ENCODE measurements around the gene CRYBA2. TPM values are rescaled to one million over a fixed set of nuclear protein-coding genes. Genes with fewer than 3 reads are reported as not detected.

Gene CRYBA2
- polyA plus RNA-seq, 2 donors, result 0.47 to 0.49 TPM

DNA sequence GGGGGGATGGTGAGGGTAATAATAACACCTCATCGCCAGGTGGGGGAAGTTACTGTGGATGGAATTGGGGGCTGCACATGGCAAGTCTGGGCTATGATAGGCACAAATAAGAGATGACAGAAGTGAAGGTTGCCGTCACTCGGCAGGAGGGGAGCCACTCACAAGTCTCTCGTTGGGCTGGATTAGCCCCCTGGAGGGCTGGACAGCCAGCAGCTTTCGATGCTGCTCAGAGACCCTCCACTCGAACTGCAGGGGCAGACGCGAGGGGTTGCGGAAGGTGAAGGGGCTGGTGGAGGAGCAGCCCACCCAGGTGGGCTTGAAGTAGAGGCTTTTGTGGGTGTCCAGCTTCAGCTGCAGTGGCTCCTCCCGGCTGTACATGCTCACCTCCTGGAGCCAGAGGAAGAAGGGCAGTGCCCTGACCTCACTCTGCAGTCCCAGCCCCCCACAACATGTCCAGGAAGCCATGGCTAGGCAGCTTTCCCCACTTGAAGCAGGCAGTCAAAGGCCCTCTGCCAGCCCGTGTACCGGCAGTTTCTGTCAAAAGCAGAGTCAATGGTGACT, 29.9 kb upstream of the CRYBA2 start:
- Histone ChIP-seq H3K27me3 (ENCODE audit: control insufficient read depth in 1 of 2, insufficient read depth in 2 of 2, low read length in 2 of 2) (no peaks in the 10 kb centered on the region), H3K4me1 (ENCODE audit: control insufficient read depth in 2 of 2, insufficient read depth in 2 of 2, low read length in 1 of 2) (no peaks in the 10 kb centered on the region), H3K36me3 (ENCODE audit: control insufficient read depth in 2 of 2, insufficient read depth in 2 of 2, low read length in 1 of 2) (no peaks in the 10 kb centered on the region), H3K9me3 (ENCODE audit: control insufficient read depth in 2 of 2, insufficient read depth in 1 of 2, low read depth in 1 of 2, low read length in 1 of 2) (no peaks in the 10 kb centered on the region), H3K4me3 (ENCODE audit: low read depth in 1 of 2, low read length in 2 of 2) (no peak overlapping the region), H3K27ac (ENCODE audit: low read depth in 2 of 2, low read length in 1 of 2) (no peak overlapping the region)
- WGBS, 2 donors, result 79 to 88% methylated on average over 12 of the region's 12 CpGs

DNA sequence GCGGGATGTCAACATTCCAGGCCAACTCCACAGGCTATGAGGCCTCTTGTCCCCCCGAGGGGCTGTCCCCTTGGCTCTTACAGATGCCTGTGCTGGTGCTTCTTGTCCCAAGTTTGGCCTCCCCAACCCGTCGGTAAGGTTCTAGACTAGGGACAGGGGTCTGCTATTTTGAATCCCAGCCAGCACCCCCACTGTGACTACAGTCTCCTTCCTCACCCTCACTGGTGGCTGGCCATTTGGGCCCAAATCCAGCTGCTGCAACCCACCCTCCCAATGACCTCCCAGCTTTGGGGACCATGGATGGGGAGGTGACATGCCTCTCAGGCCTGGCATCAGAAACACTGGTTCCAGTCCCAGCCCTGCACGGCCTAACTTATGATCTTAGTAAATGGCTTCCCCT, 29.4 kb upstream of the CRYBA2 start:
- WGBS, 2 donors, result 81 to 93% methylated on average over 5 of the region's 5 CpGs
- Histone ChIP-seq H3K36me3 (ENCODE audit: control insufficient read depth in 2 of 2, insufficient read depth in 2 of 2, low read length in 1 of 2) (no peaks in the 10 kb centered on the region), H3K4me3 (ENCODE audit: low read depth in 1 of 2, low read length in 2 of 2) (no peak overlapping the region), H3K27ac (ENCODE audit: low read depth in 2 of 2, low read length in 1 of 2) (no peak overlapping the region), H3K4me1 (ENCODE audit: control insufficient read depth in 2 of 2, insufficient read depth in 2 of 2, low read length in 1 of 2) (no peaks in the 10 kb centered on the region), H3K9me3 (ENCODE audit: control insufficient read depth in 2 of 2, insufficient read depth in 1 of 2, low read depth in 1 of 2, low read length in 1 of 2) (no peaks in the 10 kb centered on the region), H3K27me3 (ENCODE audit: control insufficient read depth in 1 of 2, insufficient read depth in 2 of 2, low read length in 2 of 2) (no peaks in the 10 kb centered on the region)

GRCh38 chr2:219022041-219022440, 28.8 kb upstream of the CRYBA2 start:
- 84 to 90% methylated on average over 12 of the region's 12 CpGs for WGBS, 2 donors
- Histone ChIP-seq H3K4me1 (ENCODE audit: control insufficient read depth in 2 of 2, insufficient read depth in 2 of 2, low read length in 1 of 2) (no peaks in the 10 kb centered on the region), H3K27ac (ENCODE audit: low read depth in 2 of 2, low read length in 1 of 2) (no peak overlapping the region), H3K4me3 (ENCODE audit: low read depth in 1 of 2, low read length in 2 of 2) (no peak overlapping the region), H3K27me3 (ENCODE audit: control insufficient read depth in 1 of 2, insufficient read depth in 2 of 2, low read length in 2 of 2) (no peaks in the 10 kb centered on the region), H3K9me3 (ENCODE audit: control insufficient read depth in 2 of 2, insufficient read depth in 1 of 2, low read depth in 1 of 2, low read length in 1 of 2) (no peaks in the 10 kb centered on the region), H3K36me3 (ENCODE audit: control insufficient read depth in 2 of 2, insufficient read depth in 2 of 2, low read length in 1 of 2) (no peaks in the 10 kb centered on the region)

DNA sequence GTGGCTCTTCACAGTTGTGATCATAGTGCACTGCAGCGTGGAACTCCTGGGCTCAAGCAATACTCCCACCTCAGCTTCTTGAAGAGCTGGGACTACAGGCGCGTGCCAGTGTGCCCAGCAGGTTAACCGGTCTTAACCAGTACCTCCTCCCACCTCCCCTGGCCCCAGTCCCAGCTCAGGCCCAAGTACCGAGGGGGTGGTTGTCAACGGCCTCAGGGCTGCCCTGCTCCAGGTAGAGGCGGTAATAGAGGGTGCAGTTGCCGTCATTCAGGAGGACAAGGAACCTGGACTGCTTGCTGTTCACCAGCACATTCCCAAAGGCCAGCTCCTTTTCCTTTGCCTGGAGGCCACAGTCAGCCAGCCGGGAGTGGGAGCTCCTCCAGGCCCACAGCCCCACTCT, 28.4 kb upstream of the CRYBA2 start:
- H3K4me1 ChIP-seq (ENCODE audit: control insufficient read depth in 2 of 2, insufficient read depth in 2 of 2, low read length in 1 of 2), result no peaks in the 10 kb centered on the region
- H3K27me3 ChIP-seq (ENCODE audit: control insufficient read depth in 1 of 2, insufficient read depth in 2 of 2, low read length in 2 of 2), result no peaks in the 10 kb centered on the region
- no peaks in the 10 kb centered on the region for H3K9me3 ChIP-seq (ENCODE audit: control insufficient read depth in 2 of 2, insufficient read depth in 1 of 2, low read depth in 1 of 2, low read length in 1 of 2)
- no peaks in the 10 kb centered on the region for H3K36me3 ChIP-seq (ENCODE audit: control insufficient read depth in 2 of 2, insufficient read depth in 2 of 2, low read length in 1 of 2)
- H3K4me3 ChIP-seq (ENCODE audit: low read depth in 1 of 2, low read length in 2 of 2), result no peak overlapping the region
- WGBS, 2 donors, result 60 to 69% methylated on average over 9 of the region's 9 CpGs
- H3K27ac ChIP-seq (ENCODE audit: low read depth in 2 of 2, low read length in 1 of 2), result no peak overlapping the region

DNA sequence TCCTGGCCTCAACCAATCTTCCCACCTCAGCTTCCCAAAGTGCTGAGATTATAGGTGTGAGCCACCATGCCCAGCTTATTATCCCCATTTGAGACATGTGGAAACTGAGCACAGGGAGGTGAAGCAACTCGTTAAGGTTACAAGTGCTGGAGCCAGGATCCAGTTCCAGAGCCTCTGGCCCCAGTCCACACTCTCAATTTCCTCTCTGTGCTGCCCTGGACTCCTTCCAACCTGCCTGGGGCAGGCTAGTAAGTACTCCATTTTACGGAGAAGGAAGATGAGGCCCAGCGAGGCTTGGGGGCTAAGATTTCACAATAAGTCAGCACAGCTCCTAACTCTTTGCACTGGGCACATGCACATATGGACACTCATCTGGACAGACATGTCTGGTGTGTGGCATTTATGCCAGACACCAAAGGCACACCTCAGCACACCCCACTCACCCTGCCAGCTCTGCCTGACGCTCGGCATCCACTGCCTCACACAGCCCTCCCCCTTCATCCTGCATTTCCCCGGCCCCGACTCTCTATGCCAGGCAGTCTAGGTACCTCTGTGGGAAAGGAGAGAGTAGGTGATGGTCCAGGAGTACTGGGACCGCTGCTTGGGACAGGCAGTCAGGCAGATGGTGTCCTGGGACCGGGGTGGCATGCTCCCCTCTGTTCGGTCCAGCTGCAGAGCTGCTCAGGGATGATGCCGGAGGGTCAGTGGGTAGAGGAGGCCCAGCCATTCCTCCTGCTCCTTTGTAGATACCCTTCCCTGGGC, 27.6 kb upstream of the CRYBA2 start:
- no peaks in the 10 kb centered on the region for H3K27me3 ChIP-seq (ENCODE audit: control insufficient read depth in 1 of 2, insufficient read depth in 2 of 2, low read length in 2 of 2)
- 64 to 68% methylated on average over 11 of the region's 11 CpGs for WGBS, 2 donors

GRCh38 chr2:219019436-219019835, 26.2 kb upstream of the CRYBA2 start:
- WGBS, 2 donors, result 71 to 84% methylated on average over 5 to 6 of the region's 6 CpGs
- Histone ChIP-seq H3K9me3 (ENCODE audit: control insufficient read depth in 2 of 2, insufficient read depth in 1 of 2, low read depth in 1 of 2, low read length in 1 of 2) (no peaks in the 10 kb centered on the region), H3K4me3 (ENCODE audit: low read depth in 1 of 2, low read length in 2 of 2) (no peak overlapping the region)

More for the DNA sequence above, 27.6 kb upstream of the CRYBA2 start:
- H3K4me3 ChIP-seq (ENCODE audit: low read depth in 1 of 2, low read length in 2 of 2), result no peak overlapping the region
- no peak overlapping the region for H3K27ac ChIP-seq (ENCODE audit: low read depth in 2 of 2, low read length in 1 of 2)
- H3K9me3 ChIP-seq (ENCODE audit: control insufficient read depth in 2 of 2, insufficient read depth in 1 of 2, low read depth in 1 of 2, low read length in 1 of 2), result no peaks in the 10 kb centered on the region
- no peaks in the 10 kb centered on the region for H3K4me1 ChIP-seq (ENCODE audit: control insufficient read depth in 2 of 2, insufficient read depth in 2 of 2, low read length in 1 of 2)
- no peaks in the 10 kb centered on the region for H3K36me3 ChIP-seq (ENCODE audit: control insufficient read depth in 2 of 2, insufficient read depth in 2 of 2, low read length in 1 of 2)

DNA sequence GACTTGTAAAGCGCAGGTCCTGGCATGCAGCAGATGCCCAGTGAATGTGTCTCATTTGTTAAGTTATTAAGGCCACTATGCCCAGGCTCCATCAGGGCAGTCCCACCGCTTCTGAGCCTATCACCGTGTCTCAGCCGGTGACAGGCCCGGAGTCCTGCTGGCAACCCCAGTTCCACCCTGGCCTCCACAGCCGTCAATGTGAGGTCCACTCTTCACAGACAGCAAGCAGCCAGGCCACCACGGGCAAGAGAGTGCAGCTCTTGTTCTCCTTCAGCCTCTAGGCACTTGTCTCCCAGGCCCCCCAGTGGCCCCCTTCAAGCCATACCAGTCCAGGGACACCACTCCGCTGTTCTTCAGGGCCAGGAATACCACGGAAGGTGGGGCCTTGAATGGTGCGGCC, 25.5 kb upstream of the CRYBA2 start:
- no peaks in the 10 kb centered on the region for H3K4me1 ChIP-seq (ENCODE audit: control insufficient read depth in 2 of 2, insufficient read depth in 2 of 2, low read length in 1 of 2)
- H3K36me3 ChIP-seq (ENCODE audit: control insufficient read depth in 2 of 2, insufficient read depth in 2 of 2, low read length in 1 of 2), result no peaks in the 10 kb centered on the region
- no peak overlapping the region for H3K4me3 ChIP-seq (ENCODE audit: low read depth in 1 of 2, low read length in 2 of 2)
- 88 to 92% methylated on average over 10 of the region's 10 CpGs for WGBS, 2 donors
- no peaks in the 10 kb centered on the region for H3K27me3 ChIP-seq (ENCODE audit: control insufficient read depth in 1 of 2, insufficient read depth in 2 of 2, low read length in 2 of 2)
- H3K27ac ChIP-seq (ENCODE audit: low read depth in 2 of 2, low read length in 1 of 2), result no peak overlapping the region
- H3K9me3 ChIP-seq (ENCODE audit: control insufficient read depth in 2 of 2, insufficient read depth in 1 of 2, low read depth in 1 of 2, low read length in 1 of 2), result no peaks in the 10 kb centered on the region

More at GRCh38 chr2:219019436-219019835, 26.2 kb upstream of the CRYBA2 start:
- no peaks in the 10 kb centered on the region for H3K27me3 ChIP-seq (ENCODE audit: control insufficient read depth in 1 of 2, insufficient read depth in 2 of 2, low read length in 2 of 2)
- H3K36me3 ChIP-seq (ENCODE audit: control insufficient read depth in 2 of 2, insufficient read depth in 2 of 2, low read length in 1 of 2), result no peaks in the 10 kb centered on the region
- H3K4me1 ChIP-seq (ENCODE audit: control insufficient read depth in 2 of 2, insufficient read depth in 2 of 2, low read length in 1 of 2), result no peaks in the 10 kb centered on the region
- H3K27ac ChIP-seq (ENCODE audit: low read depth in 2 of 2, low read length in 1 of 2), result no peak overlapping the region

DNA sequence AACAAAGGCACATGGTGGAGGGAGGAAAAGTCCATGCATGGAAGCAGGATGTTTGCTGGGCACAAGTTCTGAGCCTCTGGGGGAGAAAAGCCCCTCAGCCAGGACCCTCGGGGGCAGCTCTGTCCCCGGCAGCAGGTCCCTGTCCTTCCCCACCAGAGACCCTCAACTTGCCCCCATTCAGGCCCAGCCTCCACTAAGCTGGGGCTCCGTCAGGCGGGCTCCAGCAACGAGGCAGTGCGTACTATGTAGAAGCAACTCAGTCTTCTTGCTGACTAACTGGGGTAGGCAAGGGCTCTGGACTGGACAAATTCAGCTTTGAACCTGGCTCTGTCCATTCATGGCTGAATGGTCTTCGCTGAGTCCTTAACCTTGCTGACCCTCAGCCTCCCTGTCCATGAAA, 25.1 kb upstream of the CRYBA2 start:
- WGBS, 2 donors, result 79 to 85% methylated on average over 7 of the region's 7 CpGs
- Histone ChIP-seq H3K4me3 (ENCODE audit: low read depth in 1 of 2, low read length in 2 of 2) (no peak overlapping the region), H3K9me3 (ENCODE audit: control insufficient read depth in 2 of 2, insufficient read depth in 1 of 2, low read depth in 1 of 2, low read length in 1 of 2) (no peaks in the 10 kb centered on the region), H3K27me3 (ENCODE audit: control insufficient read depth in 1 of 2, insufficient read depth in 2 of 2, low read length in 2 of 2) (no peaks in the 10 kb centered on the region), H3K36me3 (ENCODE audit: control insufficient read depth in 2 of 2, insufficient read depth in 2 of 2, low read length in 1 of 2) (no peaks in the 10 kb centered on the region), H3K27ac (ENCODE audit: low read depth in 2 of 2, low read length in 1 of 2) (no peak overlapping the region), H3K4me1 (ENCODE audit: control insufficient read depth in 2 of 2, insufficient read depth in 2 of 2, low read length in 1 of 2) (no peaks in the 10 kb centered on the region)

DNA sequence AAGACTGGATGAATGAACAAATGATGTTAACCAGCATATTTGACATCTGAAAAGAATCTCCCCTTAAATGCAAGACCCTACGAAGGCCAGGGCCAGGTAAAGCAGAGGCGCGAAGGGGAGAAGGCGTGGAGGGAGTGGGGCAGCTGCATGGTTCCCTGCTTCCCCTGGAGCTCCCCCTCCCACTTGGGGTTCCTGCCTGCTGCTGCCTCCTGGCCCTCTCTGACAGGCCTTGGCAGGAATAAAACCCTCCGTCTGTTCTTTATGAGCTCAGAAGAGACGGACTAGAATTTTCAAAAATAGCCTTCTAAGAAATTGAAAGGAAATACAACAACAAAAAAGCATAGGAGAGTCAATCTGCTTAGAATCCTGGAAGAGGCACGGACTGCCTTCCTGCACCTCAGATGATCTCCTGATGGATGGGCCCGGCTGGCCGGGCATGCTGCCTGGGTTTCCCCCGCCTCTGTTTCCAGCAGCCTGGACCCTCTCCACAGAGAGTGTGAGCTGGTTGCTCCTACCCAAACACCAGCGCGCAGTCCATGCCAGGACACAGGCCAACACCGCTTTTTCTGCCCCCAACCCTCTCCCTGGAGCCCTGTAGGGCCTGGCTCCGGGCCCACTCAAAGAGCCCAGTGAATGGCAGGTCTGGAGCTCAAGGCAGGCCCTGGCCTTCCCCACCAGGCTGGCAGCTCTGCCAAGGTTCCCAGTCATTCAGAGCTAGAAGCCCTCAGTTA, 24.1 kb upstream of the CRYBA2 start:
- 56 to 71% methylated on average over 14 of the region's 14 CpGs for WGBS, 2 donors
- Histone ChIP-seq H3K27me3 (ENCODE audit: control insufficient read depth in 1 of 2, insufficient read depth in 2 of 2, low read length in 2 of 2) (no peaks in the 10 kb centered on the region), H3K4me1 (ENCODE audit: control insufficient read depth in 2 of 2, insufficient read depth in 2 of 2, low read length in 1 of 2) (no peaks in the 10 kb centered on the region), H3K4me3 (ENCODE audit: low read depth in 1 of 2, low read length in 2 of 2) (no peak overlapping the region), H3K9me3 (ENCODE audit: control insufficient read depth in 2 of 2, insufficient read depth in 1 of 2, low read depth in 1 of 2, low read length in 1 of 2) (no peaks in the 10 kb centered on the region), H3K27ac (ENCODE audit: low read depth in 2 of 2, low read length in 1 of 2) (no peak overlapping the region), H3K36me3 (ENCODE audit: control insufficient read depth in 2 of 2, insufficient read depth in 2 of 2, low read length in 1 of 2) (no peaks in the 10 kb centered on the region)

All from esophagus (tissue), 2 donors.